K562 (cell line): ENCODE data around the gene ERCC6L. TPM values are rescaled to one million over a fixed set of nuclear protein-coding genes. Genes with fewer than 3 reads are reported as not detected.
A peak's percentile ranks its signal among the peaks of the same experiment; 100 is the strongest.

Experiments used
- ATAC-seq: fragments of 200-7000 bp; cut with Tn5 transposase; 3 replicates; pipeline ENCODE4 v1.9.1; 2020; ENCODE audit warnings: moderate library complexity
- BruUV-seq: library from RNA; stranded (reverse); fragments of 400-500 nt; replicated peaks from 2 replicates; lab custom pipeline; 2021; lab: Mats Ljungman, UMichigan
- CTCF ChIA-PET: fragments of 300-600 bp; formaldehyde crosslinking; extraction: SDS; loops from one replicate; lab custom pipeline; 2021; ENCODE audit warnings: low intra/inter-chr PET ratio; lab: Yijun Ruan, JAX
- POLR2A ChIA-PET: fragments of 300-600, 350-650 bp; sonication (Branson Sonifier 250); formaldehyde crosslinking; extraction: SDS; loops from one replicate; lab custom pipeline; 2021; ENCODE audit warnings: antibody characterized with exemption, inconsistent platforms; lab: Yijun Ruan, JAX
- DNase-seq, 4 experiments: peaks; one replicate each; pipeline versions ENCODE4 v3.0.0 to v3.0.0-alpha.2; 2011 to 2018; ENCODE audit warnings: low spot score in 3 of 4, mixed read lengths in 3 of 4; ENCODE audit errors: extremely low read depth in 1 of 4
- FAIRE-seq: peaks from 2 replicates; lab custom pipeline; 2011; peaks lifted over from hg19 to GRCh38; lab: Jason Lieb, UNC
- H2AFZ ChIP-seq: 2 replicates; pipeline ENCODE4 v1.6.0; 2011; ENCODE audit warnings: low read depth, low read length, control low read depth, inconsistent platforms
- H3K27ac ChIP-seq: fragments of 200-600 bp; 3 replicates; pipeline ENCODE4 v1.8.0; 2011; ENCODE audit warnings: low read depth, mild to moderate bottlenecking, control low read depth, inconsistent platforms, low read length, moderate library complexity, mixed read lengths; ENCODE audit errors: extremely low read depth
- H3K27me3 ChIP-seq, 2 experiments: fragments of 300-600 bp in 1 of 2; 2 replicates in 1 of 2; 3 replicates in 1 of 2; pipeline versions ENCODE4 v1.6.0 to v1.8.0; 2011; ENCODE audit warnings: inconsistent platforms in 2 of 2, low read length in 2 of 2, mild to moderate bottlenecking in 1 of 2, mixed read lengths in 1 of 2, moderate library complexity in 1 of 2; ENCODE audit not compliant: control insufficient read depth in 2 of 2, insufficient read depth in 2 of 2
- H3K36me3 ChIP-seq: fragments of 300-600 bp; 3 replicates; pipeline ENCODE4 v1.8.0; 2011; ENCODE audit warnings: mild to moderate bottlenecking, low read length, inconsistent platforms; ENCODE audit not compliant: control insufficient read depth, insufficient read depth
- H3K4me1 ChIP-seq, 2 experiments: fragments of 200-600 bp in 1 of 2; replicated peaks in 1 of 2; 2 replicates in 1 of 2; 3 replicates in 1 of 2; pipeline versions ENCODE4 v1.5.1 to v1.8.0; 2011; ENCODE audit warnings: inconsistent platforms in 2 of 2, low read length in 2 of 2, mild to moderate bottlenecking in 1 of 2, mixed read lengths in 1 of 2, moderate library complexity in 1 of 2; ENCODE audit not compliant: control insufficient read depth in 2 of 2, insufficient read depth in 2 of 2
- H3K4me2 ChIP-seq: 2 replicates; pipeline ENCODE4 v1.6.1; 2011; ENCODE audit warnings: low read length, control low read depth, inconsistent platforms, mixed read lengths; ENCODE audit not compliant: insufficient read depth
- H3K4me3 ChIP-seq: fragments of 200-600 bp; sonication (generic), shearing (Covaris generic); 2 replicates; pipeline ENCODE4 v1.5.1; 2016; ENCODE audit warnings: control low read depth, inconsistent platforms
- H3K79me2 ChIP-seq: fragments of 200-600 bp; 3 replicates; pipeline ENCODE4 v1.8.0; 2011; ENCODE audit warnings: low read length, inconsistent platforms; ENCODE audit not compliant: control insufficient read depth, insufficient read depth
- H3K9ac ChIP-seq, 2 experiments: 2 replicates each; pipeline versions ENCODE4 v1.6.0 to v1.6.1; 2011; ENCODE audit warnings: low read depth in 2 of 2, low read length in 2 of 2, control low read depth in 1 of 2, inconsistent platforms in 1 of 2, mild to moderate bottlenecking in 1 of 2, mixed read lengths in 1 of 2; ENCODE audit not compliant: insufficient read depth in 1 of 2
- H3K9me1 ChIP-seq: one replicate; pipeline ENCODE4 v1.6.0; 2011; ENCODE audit warnings: inconsistent platforms, mild to moderate bottlenecking, low read length, moderate library complexity; ENCODE audit not compliant: control insufficient read depth, insufficient read depth
- H3K9me3 ChIP-seq: replicated peaks from 2 replicates; pipeline ENCODE4 v1.5.1; 2011; ENCODE audit warnings: low read depth, low read length, inconsistent platforms; ENCODE audit not compliant: control insufficient read depth, insufficient read depth
- H4K20me1 ChIP-seq: replicated peaks from 2 replicates; pipeline ENCODE4 v1.6.1; 2011; ENCODE audit warnings: low read length, inconsistent platforms, mixed read lengths; ENCODE audit not compliant: control insufficient read depth, insufficient read depth
- JUNB ChIP-seq: fragments of 450-650 bp; formaldehyde crosslinking; conservative IDR thresholded peaks from 2 replicates; pipeline ENCODE4 v1.4.0; 2020; ENCODE audit warnings: mild to moderate bottlenecking
- POLR2AphosphoS5 ChIP-seq: IDR thresholded peaks from 2 replicates; pipeline ENCODE4 v1.6.1; 2011; ENCODE audit warnings: mild to moderate bottlenecking, low read depth, low read length, moderate library complexity; ENCODE audit not compliant: control insufficient read depth, insufficient read depth
- RBFOX2 ChIP-seq: fragments of 200-400 bp; formaldehyde crosslinking; IDR thresholded peaks from 2 replicates; pipeline ENCODE4 v1.6.1; 2017; ENCODE audit warnings: low read depth, mild to moderate bottlenecking, low read length, moderate library complexity
- RBM34 ChIP-seq: fragments of 200-400 bp; formaldehyde crosslinking; IDR thresholded peaks from 2 replicates; pipeline ENCODE4 v1.6.1; 2018; ENCODE audit warnings: low read length, borderline replicate concordance; ENCODE audit not compliant: insufficient read depth
- STAT6 ChIP-seq: sonication (generic); formaldehyde crosslinking; IDR thresholded peaks from 2 replicates; pipeline ENCODE4 v1.8.1; 2023; ENCODE audit warnings: mild to moderate bottlenecking, missing genetic modification reagents
- ZKSCAN1 ChIP-seq: fragments of 150-350 bp; IDR thresholded peaks from 2 replicates; pipeline ENCODE4 v1.6.1; 2016; ENCODE audit warnings: low read depth, low read length
- ZNF224 ChIP-seq: sonication (generic); formaldehyde crosslinking; IDR thresholded peaks from 2 replicates; pipeline ENCODE4 v1.8.0; 2022; ENCODE audit warnings: mild to moderate bottlenecking, missing genetic modification reagents
- WGBS: fragments of 100-300 bp; shearing (Covaris generic); methylation state at CpG from one replicate; pipeline ENCODE4 v1.1.6; 2016; ENCODE audit warnings: low coverage, mixed read lengths; ENCODE audit not compliant: insufficient coverage; ENCODE audit errors: missing lambda C conversion rate; 5-methylcytosine and 5-hydroxymethylcytosine counted together
- in situ Hi-C: fragments of 300-500 bp; cut with MboI; formaldehyde crosslinking; loops from 4 replicates; pipeline ENCODE4 v1.15.0; 2018; ENCODE audit warnings: inconsistent platforms, mixed read lengths
- intact Hi-C: fragments of 100-400 bp; cut with micrococcal nuclease; formaldehyde crosslinking; loops from 2 replicates; pipeline ENCODE4 v1.14.2; 2022
- polyA plus RNA-seq, 8 experiments: library from polyadenylated mRNA; depleted of rRNA in 4 of 8; stranded (reverse) in 5 of 8; unstranded in 3 of 8; fragments of >200 nt; fragmentation: Nextera tagmentation in 2 of 8; fragmentation: Illumina TruSeq in 1 of 8; extraction: Ambion mirVana in 2 of 8; extraction: Trizol in 1 of 8; gene quantifications; 2 replicates each; pipeline versions ENCODE4 v1.2.1 to v1.2.3, GENCODE V29; 2011 to 2014; ENCODE audit warnings: inconsistent platforms in 1 of 8, missing spikeins in 1 of 8
- total RNA-seq, 7 experiments: library from RNA; depleted of rRNA in 6 of 7; stranded (reverse); fragments of >200 nt in 6 of 7; fragmentation: Illumina TruSeq in 2 of 7; extraction: Trizol in 2 of 7; gene quantifications; 2 replicates each; pipeline versions ENCODE4 v1.2.1 to v1.2.3, GENCODE V29; 2011 to 2021; ENCODE audit warnings: low replicate concordance in 1 of 7

ERCC6L gene
- total and polyA plus RNA-seq, 9 of the 15 experiments (the other 6 are each of a cell fraction or from before 2014, with no cell fraction given) = 6.4 to 17.4 (median 11.9) TPM

- no peak overlapping the region for H3K9ac ChIP-seq
- POLR2A ChIA-PET = no interaction called here
- CTCF ChIA-PET = no interaction called here
- no peaks in the 10 kb centered on the region for H3K27me3 ChIP-seq
- H3K36me3 ChIP-seq = peaks cover 78% of the 10 kb centered on the region
- FAIRE-seq (no peak), DNase-seq (no peak), ATAC-seq (no peak)
- 90% methylated on average over 5 of the region's 6 CpGs for WGBS
- no peak overlapping the region for H2AFZ ChIP-seq
- BruUV-seq = no TSS peak
- TF ChIP-seq ZNF224 (CRISPR knock-in tag) (no peak), RBFOX2 (0 out of 2 replicates have a peak, but pooled peaks have one; percentile 15)
- H3K4me2 ChIP-seq = no peak overlapping the region
- in situ Hi-C loops (no loop called here), intact Hi-C loops (no loop called here)
- H3K4me3 ChIP-seq = no peak overlapping the region
- peaks cover 4 to 11% of the 10 kb centered on the region in 2 experiments; a peak in 3 of 5 replicates for H3K4me1 ChIP-seq
- H3K27ac ChIP-seq = no peak overlapping the region
- peaks cover 47% of the 10 kb centered on the region for H3K79me2 ChIP-seq
- H4K20me1 ChIP-seq = peaks cover 10% of the 10 kb centered on the region; the same call in 1 of the 2 replicates
- H3K9me1 ChIP-seq = no peaks in the 10 kb centered on the region
- no peaks in the 10 kb centered on the region for H3K9me3 ChIP-seq
These were observed 34.9 kb upstream of the ERCC6L start for GRCh38 chrX:72273718-72274117.

GRCh38 chrX:72272868-72273267, 34.0 kb upstream of the ERCC6L start:
- in situ Hi-C loops = no loop called here
- ATAC-seq = no peak
- Histone ChIP-seq H3K4me3 (no peak overlapping the region), H3K27ac (no peak overlapping the region), H3K36me3 (peaks cover 87% of the 10 kb centered on the region), H3K9me3 (no peaks in the 10 kb centered on the region), H3K27me3 (no peaks in the 10 kb centered on the region), H3K9ac (no peak overlapping the region), H4K20me1 (peaks cover 10% of the 10 kb centered on the region; the same call in 1 of the 2 replicates), H3K79me2 (peaks cover 47% of the 10 kb centered on the region), H3K4me1 (peaks cover 4 to 11% of the 10 kb centered on the region in 2 experiments; a peak in 3 of 5 replicates), H2AFZ (no peak overlapping the region), H3K9me1 (no peaks in the 10 kb centered on the region), H3K4me2 (no peak overlapping the region)
- intact Hi-C loops = no loop called here
- DNase-seq = no peak
- no peak for FAIRE-seq
- WGBS = 90% methylated on average over 3 of the region's 3 CpGs
- POLR2A ChIA-PET = no interaction called here
- TF ChIP-seq POLR2AphosphoS5 (0 out of 2 replicates have a peak, but pooled peaks have one; percentile 24), RBM34 (no peak), STAT6 (CRISPR knock-in tag) (no peak), ZKSCAN1 (no peak), JUNB (CRISPR knock-in tag) (no peak)
- no TSS peak for BruUV-seq
- CTCF ChIA-PET = no interaction called here
